Subcutaneous preadipocyte (primary cell): Measurements from ENCODE around the gene IFI44. TPM values are rescaled to one million over a fixed set of nuclear protein-coding genes. Genes with fewer than 3 reads are reported as not detected.

ENCODE experiments used
- total RNA-seq: library from RNA; depleted of rRNA; stranded (reverse); fragments of >200 nt; gene quantifications from 2 replicates; pipeline ENCODE4 v1.2.3, GENCODE V29; 2012

Gene IFI44
- 7.8 and 26.5 TPM in 2 replicates for total RNA-seq

DNA sequence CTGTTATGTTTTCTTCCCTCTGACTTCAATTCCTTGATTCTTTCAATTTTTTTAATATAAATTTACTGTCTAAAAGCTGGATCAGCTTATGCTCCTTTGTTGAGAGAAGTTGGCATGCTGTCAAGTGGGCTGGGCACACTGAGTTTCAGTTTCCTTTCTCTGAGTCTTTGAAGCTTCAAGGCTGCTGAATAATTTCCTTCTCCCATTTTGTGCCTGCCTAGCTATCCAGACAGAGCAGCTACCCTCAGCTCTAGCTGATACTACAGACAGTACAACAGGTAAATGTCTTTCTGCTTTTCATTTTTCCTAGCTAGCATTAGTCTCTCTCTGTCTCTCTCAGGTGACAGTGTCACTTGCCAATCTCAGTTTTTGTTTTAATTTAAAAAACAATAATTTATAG is at the start of gene IFI44:
IFI44 (plus strand) TSS at position 204 of the 400 bp plus-strand sequence. CDS start 365 bp downstream, outside the sequence.

DNA sequence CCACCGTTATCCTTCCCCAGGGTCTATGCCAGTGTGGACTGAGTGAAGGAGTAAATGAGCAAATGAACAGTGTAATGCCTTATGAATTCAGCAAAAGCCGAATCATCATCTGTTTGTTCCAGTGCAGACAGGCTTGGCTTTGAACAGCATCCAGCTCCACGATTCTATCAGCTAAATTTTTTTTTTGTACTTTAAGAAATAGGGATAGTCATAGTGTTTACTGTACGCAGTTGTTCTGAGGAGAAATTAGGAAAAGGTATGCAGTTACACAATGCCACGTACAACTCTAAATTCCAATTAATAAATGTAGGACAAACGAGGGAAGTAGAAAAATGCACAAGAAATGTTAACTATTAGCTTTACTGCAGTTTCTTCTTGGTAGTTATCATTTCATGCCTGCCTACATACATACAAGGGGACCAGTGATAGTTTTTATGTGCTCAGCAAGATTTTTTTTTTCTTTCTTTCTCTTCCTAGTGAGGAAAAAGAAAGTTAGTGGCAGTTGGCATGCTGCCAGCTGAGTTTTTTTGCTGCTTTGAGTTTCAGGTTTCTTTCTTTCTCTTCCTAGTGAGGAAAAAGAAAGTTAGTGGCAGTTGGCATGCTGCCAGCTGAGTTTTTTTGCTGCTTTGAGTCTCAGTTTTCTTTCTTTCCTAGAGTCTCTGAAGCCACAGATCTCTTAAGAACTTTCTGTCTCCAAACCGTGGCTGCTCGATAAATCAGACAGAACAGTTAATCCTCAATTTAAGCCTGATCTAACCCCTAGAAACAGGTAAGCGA is 29.6 kb upstream of the IFI44 start, which contains the start of gene IFI44L:
IFI44L (plus strand) TSS at position 646 of the 777 bp plus-strand sequence. CDS start 7,468 bp downstream, outside the sequence.

Other genes with a start within 250 kb of the IFI44 start
- gene PTGFR, start 158.9 kb upstream of the IFI44 start, total RNA-seq, result 16.4 and 66.5 TPM in 2 replicates
- gene IFI44L, start 29.4 kb upstream of the IFI44 start, total RNA-seq, result 13.6 and 15.2 TPM in 2 replicates